Activated T-helper 9 cell treated with anti-CD3 and anti-CD28 coated beads, Interleukin-2, amount 50 U/mL, for 16 hours (primary cell): ENCODE data around the gene OR2W3.

Source experiments
- DNase-seq: peaks from one replicate; pipeline ENCODE4 v3.0.0-alpha.2; 2020; ENCODE audit warnings: low read depth

Gene OR2W3

GRCh38 chr1:247895163-247895637 is at the start of gene OR2W3:
Gene OR2W3 (plus strand): TSS chr1:247895587. CDS start chr1:247895587, 0 bp downstream.
- DNase-seq = no peak

GRCh38 chr1:247845693-247846017 is 49.7 kb upstream of the OR2W3 start:
- no peak for DNase-seq

- no peak for DNase-seq
These were observed 47.0 kb upstream of the OR2W3 start for GRCh38 chr1:247848346-247848745.

DNA sequence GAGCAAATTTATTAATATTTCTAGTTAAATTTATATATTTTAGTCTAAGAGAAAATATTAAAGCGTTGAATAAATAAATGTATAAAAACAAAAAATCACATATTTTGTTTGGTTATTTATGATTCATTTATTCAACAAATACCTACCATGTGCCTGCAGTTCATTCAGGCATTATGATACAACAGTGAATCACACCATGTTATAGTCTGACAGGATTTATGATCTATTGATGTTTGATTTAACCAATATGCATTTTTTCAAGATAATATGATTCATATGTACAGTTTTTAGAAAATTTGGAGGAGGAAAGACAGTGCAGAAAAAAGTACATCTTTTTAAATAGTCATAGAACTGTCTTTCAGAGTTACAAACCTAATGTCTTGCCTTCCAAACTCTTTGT is 45.8 kb upstream of the OR2W3 start:
- DNase-seq = no peak

DNA sequence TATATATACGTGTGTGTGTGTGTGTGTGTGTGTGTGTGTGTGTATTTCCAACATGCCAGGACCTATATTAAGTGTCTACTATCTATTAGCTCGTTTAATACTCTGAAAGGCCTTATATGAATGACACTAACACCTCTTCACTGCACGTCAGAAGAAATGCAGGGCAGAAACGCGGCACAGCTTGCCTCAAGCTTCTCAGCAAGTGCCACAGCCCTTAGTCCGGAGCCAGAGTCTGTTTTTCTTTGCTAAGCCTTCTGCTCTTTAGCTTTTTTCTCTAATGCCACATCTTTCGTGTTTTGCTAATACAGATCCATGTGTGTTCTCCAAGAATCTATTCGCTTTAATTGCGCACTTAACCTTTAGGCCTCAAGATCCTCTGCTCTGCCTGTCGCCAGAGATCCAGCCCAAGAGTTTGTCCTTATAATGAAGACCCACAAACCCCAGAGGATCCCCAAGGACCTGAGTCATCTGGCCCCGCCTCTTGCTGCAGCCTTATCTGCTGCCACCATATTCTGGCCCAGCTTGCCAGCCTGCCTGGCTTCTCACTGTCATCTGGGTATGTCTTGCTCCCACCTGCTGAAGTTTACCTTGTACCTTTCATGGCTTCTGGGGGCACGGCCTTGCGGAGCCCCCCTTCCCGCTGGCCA is 40.4 kb upstream of the OR2W3 start:
- DNase-seq = no peak

DNA sequence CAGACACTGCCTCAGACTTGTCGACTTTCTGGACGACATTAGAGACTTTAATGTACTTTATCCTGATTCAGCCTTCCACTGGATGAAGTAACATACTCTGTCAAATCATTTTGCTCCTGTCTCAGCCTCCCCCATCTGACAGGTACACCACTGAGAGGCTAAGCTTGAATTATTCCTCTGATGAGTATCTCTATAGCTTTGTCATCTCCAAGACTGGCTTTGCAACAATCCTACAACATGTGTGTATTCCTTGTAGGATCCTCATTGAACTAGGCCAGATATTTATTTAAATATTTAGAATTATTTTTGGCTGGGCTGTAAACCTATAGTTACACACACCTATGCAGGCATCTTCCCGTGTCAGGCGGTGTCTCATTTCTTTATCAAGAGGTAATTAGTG is 39.5 kb upstream of the OR2W3 start:
- DNase-seq = no peak

DNA sequence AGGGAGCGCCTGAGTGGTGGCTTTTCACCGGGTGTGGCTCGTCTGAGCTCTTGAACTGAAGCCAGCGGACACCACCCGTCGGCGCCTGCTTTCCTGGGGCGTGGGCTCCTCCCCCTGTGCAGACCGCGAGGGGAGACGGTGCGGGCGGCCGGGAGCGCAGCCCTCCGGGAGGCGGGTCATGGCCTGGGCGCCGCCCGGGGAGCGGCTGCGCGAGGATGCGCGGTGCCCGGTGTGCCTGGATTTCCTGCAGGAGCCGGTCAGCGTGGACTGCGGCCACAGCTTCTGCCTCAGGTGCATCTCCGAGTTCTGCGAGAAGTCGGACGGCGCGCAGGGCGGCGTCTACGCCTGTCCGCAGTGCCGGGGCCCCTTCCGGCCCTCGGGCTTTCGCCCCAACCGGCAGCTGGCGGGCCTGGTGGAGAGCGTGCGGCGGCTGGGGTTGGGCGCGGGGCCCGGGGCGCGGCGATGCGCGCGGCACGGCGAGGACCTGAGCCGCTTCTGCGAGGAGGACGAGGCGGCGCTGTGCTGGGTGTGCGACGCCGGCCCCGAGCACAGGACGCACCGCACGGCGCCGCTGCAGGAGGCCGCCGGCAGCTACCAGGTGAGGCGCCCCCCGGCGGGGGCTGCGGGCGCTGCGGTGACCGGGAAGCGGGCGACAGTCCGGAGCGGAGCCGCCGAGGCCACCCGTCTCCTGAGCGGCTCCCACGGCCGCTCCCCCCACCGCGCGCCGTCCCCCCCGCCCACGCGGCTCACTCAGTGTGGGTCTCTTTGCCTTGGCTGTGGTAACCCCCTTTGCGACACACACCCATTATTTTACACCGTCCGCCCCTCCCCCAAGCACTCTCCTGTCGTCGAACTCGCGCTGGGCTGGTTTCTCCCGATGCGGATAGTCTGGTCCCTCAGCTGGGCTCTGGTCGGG is 38.1 kb upstream of the OR2W3 start, which contains the start of gene TRIM58:
TRIM58 (plus strand) TSS at position 119 of the 916 bp plus-strand sequence; CDS start at position 179, 60 bp downstream.
- no peak for DNase-seq

DNA sequence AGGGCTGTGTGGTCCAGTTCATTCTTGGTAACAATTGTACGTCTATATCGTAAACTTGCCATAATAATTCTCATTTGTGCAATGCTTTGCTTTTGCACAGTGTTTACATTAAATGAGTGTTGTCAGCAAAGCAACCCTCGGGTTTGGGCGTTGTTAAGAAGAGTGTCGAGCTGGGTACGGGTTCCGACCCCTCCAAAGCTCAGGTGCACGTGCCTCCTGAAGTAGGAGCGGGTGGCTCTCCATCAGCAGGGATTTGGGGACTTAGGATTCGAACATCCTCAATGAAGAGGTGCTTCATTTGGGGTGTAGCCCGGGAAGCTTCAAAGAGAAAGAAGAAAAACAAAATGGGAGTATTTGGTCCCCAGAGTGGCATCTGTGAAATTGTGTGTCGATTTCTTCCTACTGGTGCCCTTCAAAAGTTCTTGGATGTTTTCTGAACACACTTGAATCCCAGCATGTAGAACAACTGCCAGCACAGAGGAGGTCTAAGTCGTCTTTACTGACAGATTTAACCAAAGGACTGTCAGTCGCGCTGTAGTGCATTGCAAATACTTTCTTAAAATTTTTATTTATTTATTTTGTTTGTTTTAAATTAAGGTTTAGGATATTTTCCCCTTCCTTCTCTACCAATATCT is 37.3 kb upstream of the OR2W3 start:
- DNase-seq = no peak

GRCh38 chr1:247862756-247863155 is 32.6 kb upstream of the OR2W3 start:
- no peak for DNase-seq

DNA sequence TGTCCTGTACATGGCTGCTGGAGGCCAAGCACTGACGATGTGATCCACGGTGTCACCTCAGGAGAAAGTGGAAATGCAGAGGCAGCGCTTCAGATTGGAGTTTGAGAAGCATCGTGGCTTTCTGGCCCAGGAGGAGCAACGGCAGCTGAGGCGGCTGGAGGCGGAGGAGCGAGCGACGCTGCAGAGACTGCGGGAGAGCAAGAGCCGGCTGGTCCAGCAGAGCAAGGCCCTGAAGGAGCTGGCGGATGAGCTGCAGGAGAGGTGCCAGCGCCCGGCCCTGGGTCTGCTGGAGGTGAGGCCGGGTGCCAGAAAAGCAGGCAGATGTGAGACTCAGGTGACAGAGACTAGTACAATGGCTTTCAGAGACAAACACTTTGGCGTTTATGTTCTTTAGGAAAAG is 30.7 kb upstream of the OR2W3 start:
- DNase-seq = no peak

DNA sequence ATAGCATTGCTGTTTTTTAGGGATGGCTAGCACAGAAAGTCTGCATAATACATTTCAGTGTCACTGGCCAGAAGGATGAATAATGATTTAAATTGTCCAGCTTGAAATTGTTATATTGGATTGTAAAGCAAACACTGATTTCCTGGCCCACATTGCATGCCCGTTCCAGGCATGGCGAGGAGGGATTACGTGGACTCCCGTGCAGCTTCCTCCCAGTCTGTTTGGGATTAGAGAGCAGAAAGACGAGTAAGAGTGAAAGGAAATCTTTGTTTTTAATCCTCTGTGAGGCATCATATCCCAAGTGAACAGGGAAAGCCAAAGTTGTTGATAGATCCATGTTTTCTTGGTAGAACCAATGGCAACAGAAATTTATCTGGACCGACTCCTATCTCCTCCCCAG is 30.0 kb upstream of the OR2W3 start:
- DNase-seq = no peak

GRCh38 chr1:247883346-247883745 is 12.0 kb upstream of the OR2W3 start:
- DNase-seq = no peak

GRCh38 chr1:247884797-247885413 is 10.5 kb upstream of the OR2W3 start:
- no peak for DNase-seq

GRCh38 chr1:247895976-247896375 is 589 bp downstream of the OR2W3 start:
- no peak for DNase-seq

DNA sequence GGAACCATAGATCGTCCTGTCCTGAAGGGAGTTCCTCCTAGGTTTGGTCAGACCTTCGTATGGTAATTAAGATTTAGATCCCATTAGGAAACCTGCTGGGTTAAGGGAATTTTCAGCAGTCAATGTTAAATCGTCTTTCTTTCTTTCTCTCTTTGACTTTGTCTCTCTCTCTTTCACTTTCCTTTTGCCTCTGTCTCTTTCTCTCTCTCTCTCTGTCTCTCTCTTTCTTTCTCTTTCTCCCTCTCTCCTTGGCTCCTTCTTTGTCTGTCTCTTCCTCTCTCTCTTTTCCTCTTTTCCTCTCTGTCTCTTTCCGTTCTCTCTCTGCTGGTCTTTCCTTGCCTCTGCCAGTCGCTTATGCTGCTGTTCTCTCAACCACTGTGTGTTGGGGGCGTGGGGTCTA is 8.7 kb downstream of the OR2W3 start:
- no peak for DNase-seq

- no peak for DNase-seq
These were observed 9.8 kb downstream of the OR2W3 start for GRCh38 chr1:247905181-247905580.

- DNase-seq = no peak
These were observed 10.6 kb downstream of the OR2W3 start for GRCh38 chr1:247905910-247906503.

DNA sequence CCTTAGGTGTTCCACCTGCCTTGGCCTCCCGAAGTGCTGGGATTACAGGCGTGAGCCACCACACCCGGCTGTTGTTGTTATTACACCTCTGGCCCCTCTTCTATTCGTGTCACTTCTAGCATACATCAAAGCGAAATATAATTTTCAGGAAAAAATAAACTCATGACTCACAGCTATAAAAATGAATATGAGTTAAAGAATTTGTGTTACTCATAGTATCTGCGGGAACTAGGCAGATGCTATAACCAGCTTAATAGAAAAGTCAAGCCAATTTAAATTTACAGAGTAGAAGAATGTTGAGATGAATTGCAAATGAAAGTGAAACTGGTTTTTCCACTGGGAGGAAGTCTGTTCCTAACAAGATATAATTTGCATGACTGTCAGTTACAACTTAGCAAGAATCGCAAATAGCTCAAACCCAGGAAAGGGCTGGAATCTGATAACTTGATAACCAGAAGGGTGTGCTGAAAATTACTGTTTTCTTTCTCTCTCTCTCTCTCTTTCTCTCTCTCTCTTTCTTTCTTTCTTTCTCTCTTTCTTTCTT is 11.2 kb downstream of the OR2W3 start:
- DNase-seq = no peak

- no peak for DNase-seq
These were observed 13.4 kb downstream of the OR2W3 start for GRCh38 chr1:247908766-247909165.

GRCh38 chr1:247913786-247914185 is 18.4 kb downstream of the OR2W3 start:
- DNase-seq = no peak

GRCh38 chr1:247914941-247915662 is 19.7 kb downstream of the OR2W3 start:
- no peak for DNase-seq
